Prostate gland (tissue), 2 donors: ENCODE results near the gene ANKRD55.

ENCODE experiments used
- POLR2A ChIP-seq: fragments of 450-650 bp; IDR thresholded peaks from one replicate; pipeline ENCODE4 v1.6.1; 2016; ENCODE audit warnings: antibody characterized with exemption, mild to moderate bottlenecking
- POLR2AphosphoS5 ChIP-seq: sonication (generic); formaldehyde crosslinking; IDR thresholded peaks from one replicate; pipeline ENCODE4 v1.6.1; 2017; ENCODE audit warnings: antibody characterized with exemption
- TF ChIP-seq, protein P1 (sequence below), 4 experiments: fragments of 200-600 bp in 2 of 4; fragments of 450-650 bp in 2 of 4; sonication (generic) in 2 of 4; IDR thresholded peaks; 1 replicate in 3 of 4; 2 replicates in 1 of 4; pipeline ENCODE4 v1.5.1; 2016 to 2019; ENCODE audit warnings: antibody characterized with exemption in 4 of 4, mild to moderate bottlenecking in 2 of 4, moderate library complexity in 2 of 4

- TF ChIP-seq, protein P1, sequence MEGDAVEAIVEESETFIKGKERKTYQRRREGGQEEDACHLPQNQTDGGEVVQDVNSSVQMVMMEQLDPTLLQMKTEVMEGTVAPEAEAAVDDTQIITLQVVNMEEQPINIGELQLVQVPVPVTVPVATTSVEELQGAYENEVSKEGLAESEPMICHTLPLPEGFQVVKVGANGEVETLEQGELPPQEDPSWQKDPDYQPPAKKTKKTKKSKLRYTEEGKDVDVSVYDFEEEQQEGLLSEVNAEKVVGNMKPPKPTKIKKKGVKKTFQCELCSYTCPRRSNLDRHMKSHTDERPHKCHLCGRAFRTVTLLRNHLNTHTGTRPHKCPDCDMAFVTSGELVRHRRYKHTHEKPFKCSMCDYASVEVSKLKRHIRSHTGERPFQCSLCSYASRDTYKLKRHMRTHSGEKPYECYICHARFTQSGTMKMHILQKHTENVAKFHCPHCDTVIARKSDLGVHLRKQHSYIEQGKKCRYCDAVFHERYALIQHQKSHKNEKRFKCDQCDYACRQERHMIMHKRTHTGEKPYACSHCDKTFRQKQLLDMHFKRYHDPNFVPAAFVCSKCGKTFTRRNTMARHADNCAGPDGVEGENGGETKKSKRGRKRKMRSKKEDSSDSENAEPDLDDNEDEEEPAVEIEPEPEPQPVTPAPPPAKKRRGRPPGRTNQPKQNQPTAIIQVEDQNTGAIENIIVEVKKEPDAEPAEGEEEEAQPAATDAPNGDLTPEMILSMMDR (IDR thresholded peaks at IDR 0.05) = no peak
- TF ChIP-seq POLR2AphosphoS5 = no peak
- no peak for TF ChIP-seq POLR2A
These were observed 177.8 kb downstream of the ANKRD55 start for GRCh38 chr5:56055287-56055686.
